Measurements from ENCODE around the gene PDE4D. TPM values are rescaled to one million over a fixed set of nuclear protein-coding genes. Genes with fewer than 3 reads are reported as not detected.

PDE4D gene
- total and polyA plus RNA-seq, 10 of the 15 experiments (the other 5 are each of a cell fraction or from before 2014, with no cell fraction given): 0.87 to 4.1 (median 2.2) TPM

- TF ChIP-seq MYB (IDR thresholded peaks at IDR 0.05; ENCODE audit: borderline replicate concordance, low read depth, low read length) (no peak), SREBF2 (IDR thresholded peaks at IDR 0.05; ENCODE audit: low read length) (no peak), NFIC (IDR thresholded peaks at IDR 0.05; ENCODE audit: low read depth, low read length) (no peak), PRDM15 (CRISPR knock-in tag; IDR thresholded peaks at IDR 0.05) (no peak)
These were observed 57.7 kb downstream of the PDE4D start (continued) for GRCh38 chr5:59835800-59836199.

- Histone ChIP-seq H3K9me3 (replicated peaks; ENCODE audit: control insufficient read depth, insufficient read depth, low read length) (no peaks in the 10 kb centered on the region), H3K4me3 (no peak overlapping the region), H4K20me1 (ENCODE audit: control insufficient read depth, insufficient read depth) (no peaks in the 10 kb centered on the region), H3K27ac (ENCODE audit: control insufficient read depth, insufficient read depth) (no peak overlapping the region), H3K4me2 (ENCODE audit: control insufficient read depth, insufficient read depth) (no peak overlapping the region), H3K9ac (ENCODE audit: control insufficient read depth, insufficient read depth, low read length) (no peak overlapping the region), H3K36me3 (ENCODE audit: control insufficient read depth in 2 of 2, insufficient read depth in 2 of 2, low read length in 1 of 2) (no peaks in the 10 kb centered on the region), H2AFZ (ENCODE audit: control insufficient read depth, low read depth, low read length) (no peak overlapping the region), H3K4me1 (ENCODE audit: control insufficient read depth, insufficient read depth, low read length) (no peaks in the 10 kb centered on the region), H3K79me2 (ENCODE audit: control insufficient read depth, insufficient read depth, low read length) (no peaks in the 10 kb centered on the region), H3K27me3 (replicated peaks in 1 of 2; ENCODE audit: control insufficient read depth in 2 of 2, insufficient read depth in 2 of 2, low read length in 1 of 2) (no peaks in the 10 kb centered on the region; a peak in 1 of 4 replicates)
- in situ Hi-C loops (cut with MboI) (no loop called here), intact Hi-C loops (cut with micrococcal nuclease; ENCODE audit: unreplicated experiment) (no loop called here)
- no peak for ATAC-seq
- no TSS peak for BruUV-seq (replicated peaks)
- no peak for DNase-seq (ENCODE audit: low read depth, low spot score)
- WGBS (ENCODE audit: insufficient coverage, insufficient replicate concordance, low lambda C conversion rate, missing lambda C conversion rate): 44% methylated on average over 4 of the region's 4 CpGs
- no peak for FAIRE-seq
- ChIA-PET RAD21 (ENCODE audit: unreplicated experiment) (no interaction called here), POLR2A (no interaction called here), SMC1A (ENCODE audit: uncharacterized antibody, unreplicated experiment) (no interaction called here), CTCF (no interaction called here)
- TF ChIP-seq CEBPB (IDR thresholded peaks at IDR 0.05; ENCODE audit: borderline replicate concordance in 1 of 2, low read depth in 2 of 2, low read length in 2 of 2): no peak
- no peak for TF ChIP-seq BACH1 (IDR thresholded peaks at IDR 0.05; ENCODE audit: borderline replicate concordance)
- no peak for TF ChIP-seq LARP7 (IDR thresholded peaks at IDR 0.05)
- TF ChIP-seq SREBF2 (IDR thresholded peaks at IDR 0.05; ENCODE audit: low read length): no peak
- TF ChIP-seq REST (IDR thresholded peaks at IDR 0.05; ENCODE audit: low read depth, low read length): no peak
- no peak for TF ChIP-seq IRF4 (IDR thresholded peaks at IDR 0.05; ENCODE audit: low read depth, low read length)
- no peak for TF ChIP-seq ATF7 (IDR thresholded peaks at IDR 0.05; ENCODE audit: low read depth)
- TF ChIP-seq HDAC6 (IDR thresholded peaks at IDR 0.05; ENCODE audit: unreplicated experiment): no peak
- TF ChIP-seq YBX1 (IDR thresholded peaks at IDR 0.05): no peak
These were observed 60.1 kb downstream of the PDE4D start for GRCh38 chr5:59833448-59833847.

Data from GM12878 (cell line).